IMR-90 (cell line): ENCODE measurements around the gene PSMA2. TPM values are rescaled to one million over a fixed set of nuclear protein-coding genes. Genes with fewer than 3 reads are reported as not detected.

Source experiments
- ATAC-seq: fragments of 200-7000 bp; cut with Tn5 transposase; 2 replicates; pipeline ENCODE4 v1.9.1; 2020; ENCODE audit warnings: low read depth, mild to moderate bottlenecking, moderate library complexity
- BruUV-seq: library from RNA; stranded (reverse); fragments of 400-500 nt; replicated peaks from 2 replicates; lab custom pipeline; 2021; lab: Mats Ljungman, UMichigan
- CTCF ChIA-PET: fragments of 300-600 bp; formaldehyde crosslinking; extraction: SDS; loops from one replicate; lab custom pipeline; 2021; ENCODE audit warnings: antibody characterized with exemption; lab: Yijun Ruan, JAX
- POLR2A ChIA-PET: fragments of 300-600 bp; sonication (Branson Sonifier 250); formaldehyde crosslinking; loops from one replicate; lab custom pipeline; 2022; ENCODE audit warnings: antibody characterized with exemption; ENCODE audit not compliant: unreplicated experiment; lab: Charles Lee
- DNase-seq: peaks from one replicate; pipeline ENCODE4 v3.0.0; 2013
- H2AFZ ChIP-seq: replicated peaks from 2 replicates; pipeline ENCODE3; 2013; ENCODE audit warnings: low read length, mild to moderate bottlenecking; ENCODE audit not compliant: poor library complexity
- H2AK5ac ChIP-seq: 2 replicates; pipeline ENCODE4 v1.6.1; 2013; ENCODE audit warnings: low read depth, low read length, inconsistent platforms
- H2AK9ac ChIP-seq: replicated peaks from 2 replicates; pipeline ENCODE3; 2013; ENCODE audit warnings: mild to moderate bottlenecking, low read depth, low read length, moderate library complexity; ENCODE audit not compliant: poor library complexity
- H2BK120ac ChIP-seq: 2 replicates; pipeline ENCODE4 v1.6.1; 2013; ENCODE audit warnings: low read depth, low read length, inconsistent platforms
- H2BK15ac ChIP-seq: 3 replicates; pipeline ENCODE4 v1.6.1; 2013; ENCODE audit warnings: low read depth, low read length, inconsistent platforms
- H2BK20ac ChIP-seq: 2 replicates; pipeline ENCODE4 v1.6.1; 2013; ENCODE audit warnings: low read depth, mild to moderate bottlenecking, inconsistent platforms, low read length, moderate library complexity
- H2BK5ac ChIP-seq: 2 replicates; pipeline ENCODE4 v1.6.1; 2013; ENCODE audit warnings: mild to moderate bottlenecking, low read depth, low read length, inconsistent platforms; ENCODE audit not compliant: poor library complexity, severe bottlenecking
- H3K14ac ChIP-seq: replicated peaks from 2 replicates; pipeline ENCODE4 v1.6.1; 2013; ENCODE audit warnings: low read depth, low read length, inconsistent platforms
- H3K18ac ChIP-seq: 2 replicates; pipeline ENCODE4 v1.6.1; 2013; ENCODE audit warnings: low read depth, low read length, control low read depth
- H3K23ac ChIP-seq: 2 replicates; pipeline ENCODE4 v1.6.1; 2013; ENCODE audit warnings: low read depth, low read length, inconsistent platforms
- H3K27ac ChIP-seq: 2 replicates; pipeline ENCODE4 v1.5.1; 2013; ENCODE audit warnings: mild to moderate bottlenecking, control low read depth, low read length; ENCODE audit not compliant: insufficient read depth
- H3K27me3 ChIP-seq: 2 replicates; pipeline ENCODE4 v1.6.1; 2013; ENCODE audit warnings: low read length; ENCODE audit not compliant: control insufficient read depth, insufficient read depth
- H3K36me3 ChIP-seq: 2 replicates; pipeline ENCODE4 v1.6.1; 2013; ENCODE audit warnings: low read length, mixed read lengths; ENCODE audit not compliant: control insufficient read depth, insufficient read depth
- H3K4ac ChIP-seq: 2 replicates; pipeline ENCODE4 v1.6.1; 2013; ENCODE audit warnings: low read depth, low read length, inconsistent platforms
- H3K4me1 ChIP-seq: 2 replicates; pipeline ENCODE4 v1.6.1; 2013; ENCODE audit warnings: low read length, mixed read lengths; ENCODE audit not compliant: control insufficient read depth, insufficient read depth
- H3K4me2 ChIP-seq: 2 replicates; pipeline ENCODE4 v1.6.1; 2013; ENCODE audit warnings: low read depth, mild to moderate bottlenecking, control low read depth, low read length, moderate library complexity
- H3K4me3 ChIP-seq: 2 replicates; pipeline ENCODE4 v1.5.1; 2013; ENCODE audit warnings: low read depth, mild to moderate bottlenecking, control low read depth, low read length, moderate library complexity; ENCODE audit not compliant: insufficient read depth
- H3K56ac ChIP-seq: 2 replicates; pipeline ENCODE4 v1.6.1; 2013; ENCODE audit warnings: low read length, inconsistent platforms; ENCODE audit not compliant: insufficient read depth; ENCODE audit errors: extremely low read depth
- H3K79me1 ChIP-seq, 2 experiments: 2 replicates each; pipeline ENCODE4 v1.6.1; 2013; ENCODE audit warnings: low read length in 2 of 2, inconsistent platforms in 1 of 2, low read depth in 1 of 2
- H3K9ac ChIP-seq: 2 replicates; pipeline ENCODE4 v1.6.1; 2013; ENCODE audit warnings: low read depth, low read length, control low read depth
- H3K9me1 ChIP-seq: 2 replicates; pipeline ENCODE4 v1.6.1; 2013; ENCODE audit warnings: low read length, inconsistent platforms; ENCODE audit not compliant: insufficient read depth
- H3K9me3 ChIP-seq: 2 replicates; pipeline ENCODE4 v1.6.1; 2013; ENCODE audit warnings: low read length; ENCODE audit not compliant: control insufficient read depth, insufficient read depth
- H4K20me1 ChIP-seq: 2 replicates; pipeline ENCODE4 v1.6.1; 2013; ENCODE audit warnings: low read length, inconsistent platforms; ENCODE audit not compliant: insufficient read depth
- H4K5ac ChIP-seq: 2 replicates; pipeline ENCODE4 v1.6.1; 2013; ENCODE audit warnings: mild to moderate bottlenecking, low read depth, low read length, control low read depth
- H4K8ac ChIP-seq, 2 experiments: 2 replicates each; pipeline ENCODE4 v1.6.1; 2013; ENCODE audit warnings: low read depth in 2 of 2, low read length in 2 of 2, control low read depth in 1 of 2, inconsistent platforms in 1 of 2
- H4K91ac ChIP-seq: 2 replicates; pipeline ENCODE4 v1.6.1; 2013; ENCODE audit warnings: low read depth, low read length, inconsistent platforms; ENCODE audit not compliant: insufficient read depth
- FOS ChIP-seq: fragments of 150-350 bp; IDR thresholded peaks from 2 replicates; pipeline ENCODE4 v1.6.1; 2016; ENCODE audit warnings: low read depth, low read length
- MAFK ChIP-seq: IDR thresholded peaks from 2 replicates; pipeline ENCODE4 v1.6.1; 2012; ENCODE audit warnings: low read depth, low read length, improper control_type of control experiment
- POLR2A ChIP-seq: IDR thresholded peaks from 2 replicates; pipeline ENCODE4 v1.6.1; 2012; ENCODE audit warnings: mild to moderate bottlenecking, low read depth, low read length
- WGBS, 2 experiments: methylation state at CpG; one replicate each; pipeline versions ENCODE4 v1.1.5 to v1.1.7; 2013; ENCODE audit warnings: missing lambda C conversion rate in 2 of 2; ENCODE audit not compliant: insufficient read length in 1 of 2; ENCODE audit errors: extremely low coverage in 2 of 2; 5-methylcytosine and 5-hydroxymethylcytosine counted together
- dilution Hi-C: fragments of 300-500 bp; cut with HindIII; formaldehyde crosslinking; loops from one replicate; pipeline ENCODE4 v1.14.3; 2018; ENCODE audit warnings: low sequenced_read_pairs; ENCODE audit not compliant: unreplicated experiment
- in situ Hi-C: fragments of 300-500 bp; cut with MboI; formaldehyde crosslinking; loops from 3 replicates; pipeline ENCODE4 v1.14.3; 2019; ENCODE audit warnings: low sequenced_read_pairs, inconsistent platforms, mixed read lengths
- intact Hi-C: fragments of 100-400 bp; cut with micrococcal nuclease; formaldehyde crosslinking; loops from 2 replicates; pipeline ENCODE4 v1.10.0; 2022
- polyA plus RNA-seq, 3 experiments: library from polyadenylated mRNA; depleted of rRNA; stranded (reverse); fragments of >200 nt; gene quantifications; 2 replicates each; pipeline ENCODE4 v1.2.3, GENCODE V29; 2012; ENCODE audit warnings: low replicate concordance in 1 of 3
- total RNA-seq: library from RNA; depleted of rRNA; stranded (reverse); fragments of >200 nt; gene quantifications from 2 replicates; pipeline ENCODE4 v1.2.3, GENCODE V29; 2012
- TF ChIP-seq, protein P1 (sequence below): fragments of 150-350 bp; IDR thresholded peaks from 2 replicates; pipeline ENCODE4 v1.6.1; 2016; ENCODE audit warnings: low read depth, mild to moderate bottlenecking, low read length, moderate library complexity, borderline replicate concordance
- TF ChIP-seq, protein P2 (sequence below): conservative IDR thresholded peaks from 2 replicates; pipeline ENCODE4 v1.5.1; 2012; ENCODE audit warnings: mild to moderate bottlenecking, low read depth, low read length, improper control_type of control experiment

Gene PSMA2
- total and polyA plus RNA-seq, 2 of the 4 experiments (the other 2 are of a cell fraction), result 106 to 138 TPM

GRCh38 chr7:42932811-42933591 is 1.0 kb upstream of the PSMA2 start:
- Histone ChIP-seq H3K9me1 (peaks cover 4% of the 10 kb centered on the region; the same call in 1 of the 2 replicates), H3K79me1 (peaks cover 17 to 60% of the 10 kb centered on the region in 2 experiments), H3K36me3 (peaks cover 9% of the 10 kb centered on the region), H3K4me1 (peaks cover 4% of the 10 kb centered on the region), H2BK20ac (no peak overlapping the region), H2BK15ac (no peak overlapping the region), H4K8ac (peak overlapping the region in 1 of 2 experiments; percentile 75; a peak in 1 of 4 replicates), H3K9me3 (no peaks in the 10 kb centered on the region), H2BK120ac (no peak overlapping the region), H4K91ac (no peak overlapping the region), H3K56ac (peak overlapping the region; percentile 65), H3K27ac (peak overlapping the region; percentile 65), H2AK9ac (peak overlapping the region; percentile 84), H4K5ac (no peak overlapping the region), H3K23ac (peak overlapping the region; percentile 51), H3K9ac (peak overlapping the region; percentile 72), H3K14ac (peak overlapping the region; percentile 46), H3K18ac (no peak overlapping the region; the same call in 1 of the 2 replicates), H3K27me3 (no peaks in the 10 kb centered on the region), H3K4me3 (peak overlapping the region; percentile 69), H2AK5ac (peak overlapping the region; percentile 53; the same call in 1 of the 2 replicates), H2BK5ac (peak overlapping the region; percentile 19), H3K4me2 (peak overlapping the region; percentile 83), H3K4ac (peak overlapping the region; percentile 43), H4K20me1 (peaks cover 31% of the 10 kb centered on the region), H2AFZ (peak overlapping the region; percentile 92)
- dilution Hi-C loops, result loop anchor here (25.0 kb wide), 1 partner anchor 304 kb away; no protein-coding TSS in a partner anchor
- 0% methylated on average over 1 of the region's 17 CpGs; no CpG with 5 or more reads in 1 of the 2 experiments for WGBS, 2 experiments
- in situ Hi-C loops, result loop anchor here (25.0 kb wide), 1 partner anchor 904 kb away; no protein-coding TSS in a partner anchor
- peak; percentile 26 for DNase-seq
- ChIA-PET CTCF (interaction anchor here (1.0 to 2.1 kb wide), 4 partner anchors 8 to 992 kb away, joined by 5 to 8 read pairs (median 6); no protein-coding TSS in a partner anchor), POLR2A (interaction anchor here (1.0 kb wide), 1 partner anchor 514 kb away, joined by 5 read pairs; no protein-coding TSS in a partner anchor)
- ATAC-seq, result peak; percentile 41
- intact Hi-C loops, result loop anchor here (2.0 to 10.0 kb wide), 3 partner anchors 328 to 769 kb away; partner anchors contain the start of gene STK17A
- BruUV-seq, result no TSS peak
- TF ChIP-seq, protein P1, sequence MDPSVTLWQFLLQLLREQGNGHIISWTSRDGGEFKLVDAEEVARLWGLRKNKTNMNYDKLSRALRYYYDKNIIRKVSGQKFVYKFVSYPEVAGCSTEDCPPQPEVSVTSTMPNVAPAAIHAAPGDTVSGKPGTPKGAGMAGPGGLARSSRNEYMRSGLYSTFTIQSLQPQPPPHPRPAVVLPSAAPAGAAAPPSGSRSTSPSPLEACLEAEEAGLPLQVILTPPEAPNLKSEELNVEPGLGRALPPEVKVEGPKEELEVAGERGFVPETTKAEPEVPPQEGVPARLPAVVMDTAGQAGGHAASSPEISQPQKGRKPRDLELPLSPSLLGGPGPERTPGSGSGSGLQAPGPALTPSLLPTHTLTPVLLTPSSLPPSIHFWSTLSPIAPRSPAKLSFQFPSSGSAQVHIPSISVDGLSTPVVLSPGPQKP, result no peak
- TF ChIP-seq POLR2A, result no peak
- TF ChIP-seq, protein P2, sequence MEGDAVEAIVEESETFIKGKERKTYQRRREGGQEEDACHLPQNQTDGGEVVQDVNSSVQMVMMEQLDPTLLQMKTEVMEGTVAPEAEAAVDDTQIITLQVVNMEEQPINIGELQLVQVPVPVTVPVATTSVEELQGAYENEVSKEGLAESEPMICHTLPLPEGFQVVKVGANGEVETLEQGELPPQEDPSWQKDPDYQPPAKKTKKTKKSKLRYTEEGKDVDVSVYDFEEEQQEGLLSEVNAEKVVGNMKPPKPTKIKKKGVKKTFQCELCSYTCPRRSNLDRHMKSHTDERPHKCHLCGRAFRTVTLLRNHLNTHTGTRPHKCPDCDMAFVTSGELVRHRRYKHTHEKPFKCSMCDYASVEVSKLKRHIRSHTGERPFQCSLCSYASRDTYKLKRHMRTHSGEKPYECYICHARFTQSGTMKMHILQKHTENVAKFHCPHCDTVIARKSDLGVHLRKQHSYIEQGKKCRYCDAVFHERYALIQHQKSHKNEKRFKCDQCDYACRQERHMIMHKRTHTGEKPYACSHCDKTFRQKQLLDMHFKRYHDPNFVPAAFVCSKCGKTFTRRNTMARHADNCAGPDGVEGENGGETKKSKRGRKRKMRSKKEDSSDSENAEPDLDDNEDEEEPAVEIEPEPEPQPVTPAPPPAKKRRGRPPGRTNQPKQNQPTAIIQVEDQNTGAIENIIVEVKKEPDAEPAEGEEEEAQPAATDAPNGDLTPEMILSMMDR, result no peak
- no peak for TF ChIP-seq FOS
- TF ChIP-seq MAFK, result no peak
